ENCODE results near the gene PLCB4. TPM values are rescaled to one million over a fixed set of nuclear protein-coding genes. Genes with fewer than 3 reads are reported as not detected.

Gene PLCB4
- total RNA-seq, 1 experiment from 2014 or later: 0.46 TPM

GRCh38 chr20:9400171-9401025 is 331.5 kb downstream of the PLCB4 start:
- DNase-seq (ENCODE audit: low spot score): no peak

GRCh38 chr20:9401371-9401770 is 332.5 kb downstream of the PLCB4 start:
- DNase-seq (ENCODE audit: low spot score): no peak

GRCh38 chr20:9402141-9402540 is 333.3 kb downstream of the PLCB4 start:
- no peak for DNase-seq (ENCODE audit: low spot score)

GRCh38 chr20:9402546-9402945 is 333.7 kb downstream of the PLCB4 start:
- no peak for DNase-seq (ENCODE audit: low spot score)

- DNase-seq (ENCODE audit: low spot score): no peak
Observed at GRCh38 chr20:9403448-9403847, 334.6 kb downstream of the PLCB4 start.

GRCh38 chr20:9407805-9408421 is 339.0 kb downstream of the PLCB4 start:
- peak; percentile 86 for DNase-seq (ENCODE audit: low spot score)

- no peak for DNase-seq (ENCODE audit: low spot score)
Observed at GRCh38 chr20:9408422-9409300, 339.8 kb downstream of the PLCB4 start.

- no peak for DNase-seq (ENCODE audit: low spot score)
Observed at GRCh38 chr20:9409352-9409751, 340.5 kb downstream of the PLCB4 start.

GRCh38 chr20:9409981-9410380 is 341.1 kb downstream of the PLCB4 start:
- DNase-seq (ENCODE audit: low spot score): no peak

- no peak for DNase-seq (ENCODE audit: low spot score)
Observed at GRCh38 chr20:9411833-9412232, 342.9 kb downstream of the PLCB4 start.

- DNase-seq (ENCODE audit: low spot score): no peak
Observed at GRCh38 chr20:9412309-9412708, 343.4 kb downstream of the PLCB4 start.

GRCh38 chr20:9413001-9413400 is 344.1 kb downstream of the PLCB4 start:
- no peak for DNase-seq (ENCODE audit: low spot score)

- no peak for DNase-seq (ENCODE audit: low spot score)
Observed at GRCh38 chr20:9415426-9415825, 346.5 kb downstream of the PLCB4 start.

GRCh38 chr20:9416421-9416820 is 347.5 kb downstream of the PLCB4 start:
- no peak for DNase-seq (ENCODE audit: low spot score)

GRCh38 chr20:9417665-9418064 is 348.8 kb downstream of the PLCB4 start:
- no peak for DNase-seq (ENCODE audit: low spot score)

- DNase-seq (ENCODE audit: low spot score): no peak
Observed at GRCh38 chr20:9422321-9423057, 353.6 kb downstream of the PLCB4 start.

- no peak for DNase-seq (ENCODE audit: low spot score)
Observed at GRCh38 chr20:9424551-9424950, 355.7 kb downstream of the PLCB4 start.

GRCh38 chr20:9427430-9428291 is 358.8 kb downstream of the PLCB4 start:
- DNase-seq (ENCODE audit: low spot score): no peak

GRCh38 chr20:9428292-9428607 is 359.4 kb downstream of the PLCB4 start:
- DNase-seq (ENCODE audit: low spot score): no peak

GRCh38 chr20:9439806-9440205 is 370.9 kb downstream of the PLCB4 start:
- DNase-seq (ENCODE audit: low spot score): no peak

GRCh38 chr20:9440892-9441291 is 372.0 kb downstream of the PLCB4 start:
- DNase-seq (ENCODE audit: low spot score): no peak
